Measurements from ENCODE around the gene WT1.

Gene WT1

DNA sequence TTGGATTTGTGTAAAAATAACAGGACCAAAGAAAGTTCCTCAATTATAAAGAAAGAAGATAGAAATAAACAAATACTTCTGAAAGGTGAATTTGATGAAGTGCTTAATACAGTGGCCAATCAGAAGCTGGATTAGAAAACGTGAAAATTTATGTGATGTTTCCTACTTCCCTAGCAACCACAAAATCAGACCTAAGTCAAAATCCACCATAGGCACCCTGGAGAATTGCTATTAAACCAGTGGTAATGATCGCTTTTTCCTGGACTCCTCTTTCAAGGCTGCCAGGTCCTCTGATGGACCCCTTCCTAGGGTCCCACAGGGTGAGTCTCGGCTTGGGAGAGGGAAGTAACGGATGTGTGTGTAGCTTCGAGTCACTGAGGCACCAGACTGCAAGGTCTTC lies 9.6 kb downstream of the WT1 start:
- in situ Hi-C loops (cut with MboI; ENCODE audit: low sequenced_read_pairs) = no loop called here

DNA sequence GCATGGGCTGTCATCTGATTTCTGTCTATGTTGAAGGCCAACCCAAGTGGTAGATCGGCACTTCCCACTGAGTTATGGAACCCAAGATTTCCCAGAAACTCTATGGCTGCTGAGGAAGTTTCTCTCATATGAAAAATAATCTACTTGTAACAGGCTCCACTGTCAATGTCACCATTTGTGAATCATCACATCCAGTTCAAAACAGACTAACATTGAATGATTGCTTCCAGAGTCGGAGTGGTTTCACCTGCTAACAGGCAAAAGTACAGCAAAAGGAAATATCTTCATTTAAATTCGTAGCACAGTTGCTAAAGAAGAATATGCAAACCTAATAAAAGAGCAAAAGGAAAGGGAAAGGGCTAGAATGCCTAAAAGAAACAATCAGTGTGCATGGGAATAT lies 12.8 kb downstream of the WT1 start:
- in situ Hi-C loops (cut with MboI; ENCODE audit: low sequenced_read_pairs) = no loop called here

DNA sequence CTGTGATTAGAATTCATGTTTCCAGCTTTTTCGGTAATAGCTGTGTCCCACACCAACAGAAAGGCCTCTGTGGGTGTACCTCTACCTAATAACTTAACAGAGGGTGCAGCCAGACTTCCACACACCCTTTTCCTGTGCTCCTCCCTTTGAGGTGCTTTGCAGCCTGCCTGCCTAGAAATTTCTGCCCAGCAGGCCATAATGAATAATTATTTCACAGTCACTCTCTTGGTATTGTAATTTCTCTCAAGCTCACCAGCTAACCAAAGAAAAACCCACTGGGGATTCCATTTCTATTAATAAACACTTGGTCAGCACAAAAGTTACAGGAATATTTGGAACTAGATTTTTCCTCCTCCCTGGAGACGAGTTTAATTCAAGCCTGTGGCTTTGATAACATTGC lies 13.3 kb downstream of the WT1 start:
- in situ Hi-C loops (cut with MboI; ENCODE audit: low sequenced_read_pairs) = no loop called here

DNA sequence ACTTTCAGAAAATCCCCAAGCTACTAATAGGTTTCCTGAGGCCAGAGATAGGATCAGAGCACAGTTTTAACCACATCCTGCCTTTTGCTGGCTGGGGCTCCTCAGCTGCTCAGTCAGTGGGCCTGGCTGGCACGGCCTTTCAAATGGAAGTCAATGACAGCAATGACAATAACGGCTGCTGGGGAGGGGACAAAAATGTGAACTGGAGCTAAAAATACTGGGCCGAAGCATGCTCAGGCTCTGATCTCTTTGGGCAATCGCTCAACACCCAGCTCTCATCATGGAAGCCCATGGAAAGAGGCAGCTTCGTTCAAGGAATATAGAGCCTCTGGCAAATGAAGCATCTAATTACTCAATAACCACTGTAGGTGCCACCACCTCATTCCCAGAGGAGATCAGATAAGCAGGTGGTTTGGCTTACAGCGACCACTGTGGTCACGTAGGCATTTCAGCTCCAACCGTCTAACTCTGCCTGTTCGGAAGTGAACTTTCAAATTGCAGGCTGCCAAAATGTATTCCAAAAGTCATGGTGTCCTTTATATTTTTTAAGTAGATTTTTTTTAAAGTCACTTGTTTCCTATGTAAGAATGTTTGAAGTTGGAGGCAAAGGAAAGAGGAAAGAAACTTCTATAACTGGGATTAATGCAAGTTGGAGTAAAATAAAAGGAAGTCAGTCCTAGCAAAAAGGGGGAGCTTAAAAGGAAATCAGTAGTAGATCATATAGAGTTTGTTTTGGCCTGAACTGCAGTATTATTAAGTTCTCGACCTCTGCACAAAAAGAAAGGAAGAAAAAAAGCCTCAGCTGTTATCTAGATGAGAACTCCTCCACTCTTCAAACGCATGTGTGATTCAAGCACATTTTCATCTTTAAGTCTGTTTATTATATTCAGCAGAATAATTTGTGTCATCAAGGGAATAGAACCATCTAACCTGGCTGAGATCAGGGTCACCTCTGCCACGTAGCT lies 14.1 kb downstream of the WT1 start:
- in situ Hi-C loops (cut with MboI; ENCODE audit: low sequenced_read_pairs) = no loop called here

DNA sequence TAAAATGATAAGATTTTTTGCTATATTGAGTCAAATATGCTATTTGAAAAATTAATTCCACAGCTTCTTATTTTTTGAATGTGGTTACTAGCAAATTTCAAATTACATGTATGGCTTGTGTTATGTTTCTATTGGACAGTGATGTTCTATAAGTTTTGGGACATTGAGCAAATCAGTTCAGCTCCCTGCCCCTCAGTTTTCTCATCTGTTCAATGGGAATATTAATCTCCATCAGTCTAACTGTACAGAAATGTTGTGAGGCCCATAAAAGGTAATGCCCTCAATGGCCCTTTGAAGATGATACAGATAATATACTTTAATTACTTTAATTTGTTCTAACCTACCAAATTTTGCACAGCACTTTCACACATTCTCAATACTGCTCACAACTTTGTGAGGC lies 15.2 kb downstream of the WT1 start:
- in situ Hi-C loops (cut with MboI; ENCODE audit: low sequenced_read_pairs) = no loop called here

DNA sequence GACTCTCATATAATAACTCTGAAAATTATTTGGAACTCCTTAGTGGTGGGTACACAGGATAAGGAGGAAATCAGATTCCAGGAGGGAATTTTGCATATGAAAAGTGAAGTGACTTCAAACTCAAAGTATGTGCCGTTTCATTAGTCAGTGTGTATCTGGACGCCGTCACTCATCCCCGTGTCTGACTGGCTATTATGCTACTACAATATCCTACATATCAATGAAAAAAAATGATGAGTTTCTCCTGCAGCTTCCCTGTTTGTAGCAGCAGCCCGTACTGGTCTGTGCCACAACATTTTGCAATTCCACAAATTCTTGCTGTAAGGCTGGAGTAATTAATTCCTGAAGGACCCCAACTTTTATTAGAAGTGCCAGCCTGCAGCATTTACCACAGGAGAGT lies 16.5 kb downstream of the WT1 start:
- in situ Hi-C loops (cut with MboI; ENCODE audit: low sequenced_read_pairs) = no loop called here

DNA sequence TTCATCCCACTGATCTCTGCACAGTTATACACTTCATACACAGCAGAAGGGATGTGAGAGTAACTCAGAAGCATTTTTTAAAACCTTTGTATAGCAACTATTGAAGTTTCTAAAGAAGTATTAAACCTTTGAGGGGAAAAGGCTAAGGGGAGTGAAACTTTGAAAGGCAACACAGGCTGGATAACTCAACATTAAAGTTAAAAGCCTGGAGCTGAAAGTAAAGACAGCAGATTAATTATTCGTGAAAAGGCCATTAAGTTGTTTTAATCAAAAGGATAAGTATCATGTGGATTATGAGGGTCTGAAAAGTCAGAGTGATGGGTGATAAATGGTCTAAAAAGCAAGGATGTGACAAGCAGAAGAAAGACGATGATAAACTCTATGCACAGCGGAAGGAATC lies 17.5 kb downstream of the WT1 start:
- in situ Hi-C loops (cut with MboI; ENCODE audit: low sequenced_read_pairs) = no loop called here

DNA sequence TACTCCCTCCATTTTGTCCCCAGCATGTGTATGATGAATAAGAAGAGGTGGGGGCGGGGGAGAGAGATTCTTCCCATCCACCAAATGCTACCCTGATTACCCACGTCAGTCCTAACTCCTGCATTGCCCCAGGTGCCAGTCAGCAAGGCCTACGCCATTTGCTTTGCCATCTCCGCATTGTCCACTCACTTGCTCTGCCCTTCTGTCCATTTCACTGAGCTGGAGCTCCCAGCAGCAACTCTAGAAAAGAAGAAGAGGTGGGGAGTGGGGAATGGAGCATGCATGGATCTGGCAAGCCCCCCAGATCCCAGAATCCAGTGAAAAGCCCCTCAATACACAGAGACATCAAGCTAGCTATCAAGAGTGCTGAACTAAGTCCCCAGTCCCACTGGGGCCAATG lies 19.0 kb downstream of the WT1 start:
- in situ Hi-C loops (cut with MboI; ENCODE audit: low sequenced_read_pairs) = no loop called here

DNA sequence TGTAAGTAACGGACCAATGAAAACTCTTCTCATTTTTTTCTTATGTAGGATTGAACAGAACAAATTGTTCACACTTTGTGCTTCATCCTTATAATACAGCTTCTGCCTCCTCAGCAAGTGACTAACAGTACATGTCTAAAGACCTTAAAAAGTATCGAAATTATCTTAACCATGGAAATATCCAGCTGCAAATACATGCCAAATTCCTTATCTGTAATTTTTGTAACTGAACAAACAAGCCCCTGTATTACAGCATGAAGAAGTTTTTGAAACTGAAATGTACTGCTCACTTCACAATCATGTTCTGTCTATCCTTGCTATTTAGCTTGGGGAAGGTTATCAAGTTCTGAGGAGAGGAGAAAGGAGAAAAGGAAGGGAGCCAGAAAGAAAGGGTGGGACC lies 20.4 kb downstream of the WT1 start:
- in situ Hi-C loops (cut with MboI; ENCODE audit: low sequenced_read_pairs) = no loop called here

DNA sequence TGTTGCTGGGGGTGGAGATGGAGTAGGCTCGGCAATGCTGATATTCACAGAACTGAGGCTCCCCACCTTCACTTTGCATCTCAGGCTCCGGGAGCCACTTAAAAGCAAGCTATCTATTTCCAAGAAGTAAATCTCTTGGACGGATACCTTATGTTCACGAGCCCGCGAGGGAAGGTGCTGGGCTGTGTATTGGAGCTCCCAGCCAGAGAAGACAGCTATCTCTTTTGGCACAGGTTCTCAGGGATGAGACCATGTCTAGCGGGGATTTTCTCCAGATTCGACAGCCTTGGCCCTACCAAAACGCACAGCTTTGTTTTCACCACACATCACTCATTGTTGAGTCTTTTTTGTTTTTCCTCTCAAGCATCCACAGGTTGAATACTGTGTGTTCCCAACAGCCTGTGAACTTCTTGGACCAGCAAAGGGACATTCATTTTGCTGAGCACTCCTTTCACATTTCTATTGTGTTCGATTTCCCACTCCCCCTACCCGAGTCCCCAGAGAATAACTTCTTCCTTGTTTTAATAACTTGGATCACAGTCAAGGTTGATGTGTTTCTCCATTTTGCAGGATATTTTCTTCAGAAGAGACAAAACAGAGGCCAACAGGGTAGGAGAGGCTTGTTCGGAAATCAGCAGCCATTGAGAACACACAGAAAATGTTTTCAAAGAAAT lies 23.3 kb downstream of the WT1 start:
- in situ Hi-C loops (cut with MboI; ENCODE audit: low sequenced_read_pairs) = no loop called here

DNA sequence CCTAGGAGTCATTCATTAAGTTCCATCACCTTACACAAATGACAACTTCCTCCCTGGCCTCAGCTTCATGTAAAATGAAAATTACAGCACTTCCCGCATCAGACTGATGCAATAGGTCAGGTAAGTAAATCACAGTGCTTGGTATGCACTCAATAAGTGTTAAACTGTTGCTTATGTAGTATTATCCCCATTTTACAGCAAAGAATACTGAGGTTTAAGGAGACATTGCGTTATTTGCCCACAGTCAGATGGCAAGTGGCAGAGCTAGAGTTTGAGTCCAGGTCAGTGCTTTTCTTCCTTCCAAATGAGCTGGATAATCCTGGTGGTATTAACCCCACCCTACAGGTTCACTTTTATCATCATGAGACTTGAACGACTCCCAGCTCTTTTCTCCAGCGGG lies 29.7 kb downstream of the WT1 start:
- in situ Hi-C loops (cut with MboI; ENCODE audit: low sequenced_read_pairs) = no loop called here

DNA sequence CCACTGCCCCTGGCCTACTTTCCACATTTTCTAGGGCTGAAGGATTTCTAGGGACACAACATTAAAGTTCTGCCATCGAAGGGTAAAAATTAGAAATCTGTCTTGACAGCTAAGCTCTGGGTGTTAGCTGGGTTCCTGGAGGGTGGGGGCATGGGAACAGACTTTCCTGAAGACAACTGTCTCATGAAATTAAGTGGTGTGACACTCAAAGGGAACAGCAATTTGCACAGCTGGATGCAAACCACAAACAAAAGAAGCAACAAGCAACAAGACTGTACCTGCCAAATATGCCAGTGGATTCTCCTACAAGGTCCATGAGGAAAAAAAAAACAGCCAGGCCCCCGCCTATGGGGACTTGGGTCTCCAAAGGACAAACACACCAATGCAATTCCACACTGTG lies 32.5 kb downstream of the WT1 start:
- in situ Hi-C loops (cut with MboI; ENCODE audit: low sequenced_read_pairs) = no loop called here

DNA sequence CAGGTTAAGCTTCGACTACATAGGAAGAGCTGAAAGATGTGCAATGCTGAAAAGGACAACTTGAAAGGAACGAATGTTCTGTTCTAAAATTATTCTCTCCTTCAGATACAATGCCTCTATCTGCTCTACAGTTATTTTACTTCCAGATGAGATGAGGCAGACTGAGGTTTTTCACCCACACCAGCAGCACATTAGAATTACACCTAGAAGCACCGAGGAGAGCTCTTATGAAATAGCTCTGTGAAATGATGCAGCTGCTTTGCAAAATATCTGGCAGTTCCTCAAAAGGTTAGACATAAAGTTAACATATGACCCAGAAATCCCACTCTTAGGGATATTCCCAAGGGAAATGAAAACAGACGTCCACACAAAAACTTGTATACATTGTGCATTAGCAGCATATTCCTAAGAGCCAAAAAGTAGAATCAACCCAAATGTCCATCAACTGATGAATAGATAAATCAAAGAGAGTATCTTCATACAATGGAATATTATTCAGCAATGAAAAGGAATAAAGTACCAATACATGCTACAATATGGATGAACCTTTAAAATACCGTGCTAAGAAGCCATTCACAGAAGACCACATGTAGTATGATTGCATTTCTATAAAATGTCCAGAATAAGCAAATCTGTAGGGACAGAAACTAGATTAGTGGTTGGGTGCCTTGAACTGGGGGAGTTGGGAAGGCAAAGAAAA lies 34.5 kb downstream of the WT1 start:
- in situ Hi-C loops (cut with MboI; ENCODE audit: low sequenced_read_pairs) = no loop called here

DNA sequence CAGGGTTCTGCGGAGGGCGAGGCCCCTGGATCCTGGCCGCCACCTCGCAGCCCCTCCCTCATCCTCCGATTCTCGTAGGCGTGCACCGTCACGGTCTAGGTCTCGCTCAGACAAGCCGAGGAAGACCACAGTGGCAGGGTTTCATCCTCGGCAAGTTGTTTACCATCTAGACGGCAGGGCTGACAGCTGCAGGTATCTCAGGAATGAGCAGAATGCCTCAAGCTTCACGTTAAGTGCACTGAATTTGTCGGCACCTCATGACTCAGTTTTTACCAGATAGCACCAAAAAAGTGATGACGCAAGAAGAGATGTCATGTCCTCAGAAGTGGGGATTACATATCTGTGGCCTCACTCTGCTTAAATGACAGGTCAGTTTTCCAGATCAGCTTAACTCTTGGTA lies 35.1 kb downstream of the WT1 start:
- in situ Hi-C loops (cut with MboI; ENCODE audit: low sequenced_read_pairs) = no loop called here

DNA sequence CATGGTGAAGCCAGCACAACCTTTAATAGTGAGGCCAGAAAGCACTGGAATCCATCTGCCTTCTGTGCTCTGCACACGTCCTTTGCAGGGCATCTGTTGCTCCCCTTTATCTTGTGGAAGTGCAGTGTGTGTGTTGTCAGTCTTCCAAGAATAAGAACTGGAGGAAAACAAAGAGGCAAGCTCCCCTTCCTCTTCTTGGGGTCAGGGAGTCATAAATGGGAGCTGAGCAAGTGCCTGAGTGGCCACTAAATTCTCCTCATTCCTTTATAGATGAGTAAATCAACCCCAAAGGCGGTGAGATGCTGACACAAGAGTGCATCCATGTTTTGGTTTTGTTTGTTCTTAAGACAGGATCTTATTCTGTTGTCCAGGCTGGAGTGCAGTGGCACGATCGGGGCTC lies 38.3 kb downstream of the WT1 start:
- in situ Hi-C loops (cut with MboI; ENCODE audit: low sequenced_read_pairs) = no loop called here

DNA sequence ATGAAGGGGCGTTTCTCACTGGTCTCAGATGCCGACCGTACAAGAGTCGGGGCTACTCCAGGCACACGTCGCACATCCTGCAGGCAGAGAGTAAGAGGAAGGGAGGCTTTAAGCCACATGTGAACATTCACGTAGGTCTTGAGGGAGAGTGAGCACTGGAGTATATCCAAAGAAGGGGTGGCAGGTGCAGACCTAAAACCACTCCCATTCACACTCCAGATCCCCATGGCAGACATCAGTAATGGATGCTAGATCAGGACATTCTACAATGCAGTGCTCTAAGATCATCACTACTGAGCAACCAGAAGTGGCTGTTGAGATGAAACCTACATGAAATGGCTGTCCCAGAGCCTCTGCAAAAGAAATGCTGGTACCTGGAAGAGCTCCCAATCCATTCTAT lies 39.0 kb downstream of the WT1 start:
- in situ Hi-C loops (cut with MboI; ENCODE audit: low sequenced_read_pairs) = no loop called here

DNA sequence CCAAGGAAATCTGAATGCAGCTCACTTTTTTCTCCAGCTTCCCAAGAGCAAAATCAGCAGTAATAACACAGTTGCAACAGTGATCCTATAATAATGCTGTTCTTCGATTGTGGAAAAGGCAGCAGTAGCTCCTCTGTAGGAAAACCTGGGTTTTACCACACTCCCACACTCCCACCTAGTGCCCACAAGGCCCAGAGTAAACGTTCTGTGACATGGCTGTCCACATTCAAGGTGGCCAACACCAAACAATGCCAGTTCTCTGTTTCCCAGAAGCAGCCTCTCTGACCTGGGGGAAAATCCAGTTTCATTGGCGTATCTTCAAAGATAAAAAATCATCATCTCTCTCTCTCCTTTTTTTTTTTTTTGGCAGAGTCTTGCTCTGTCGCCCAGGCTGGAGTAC lies 40.2 kb downstream of the WT1 start:
- in situ Hi-C loops (cut with MboI; ENCODE audit: low sequenced_read_pairs) = no loop called here

DNA sequence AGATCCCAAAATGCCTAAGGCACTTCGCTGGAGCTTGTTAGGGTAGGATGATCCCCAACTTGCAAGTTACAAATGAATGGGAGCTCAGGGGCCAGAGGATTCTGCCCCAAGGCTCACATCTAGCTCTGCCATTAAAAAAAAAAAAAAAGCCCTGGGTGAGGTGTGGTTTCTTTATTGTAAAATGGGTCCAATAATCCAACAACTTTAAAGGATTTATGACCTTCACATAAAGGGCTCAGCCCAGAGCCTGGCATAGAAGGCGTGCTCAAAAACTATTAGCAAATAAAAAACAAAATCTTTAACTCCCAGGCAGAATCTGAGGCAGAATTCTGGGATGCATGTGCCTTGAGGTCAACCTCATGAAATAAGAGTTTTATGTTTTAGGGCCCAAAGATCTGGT lies 42.5 kb downstream of the WT1 start:
- in situ Hi-C loops (cut with MboI; ENCODE audit: low sequenced_read_pairs) = no loop called here

DNA sequence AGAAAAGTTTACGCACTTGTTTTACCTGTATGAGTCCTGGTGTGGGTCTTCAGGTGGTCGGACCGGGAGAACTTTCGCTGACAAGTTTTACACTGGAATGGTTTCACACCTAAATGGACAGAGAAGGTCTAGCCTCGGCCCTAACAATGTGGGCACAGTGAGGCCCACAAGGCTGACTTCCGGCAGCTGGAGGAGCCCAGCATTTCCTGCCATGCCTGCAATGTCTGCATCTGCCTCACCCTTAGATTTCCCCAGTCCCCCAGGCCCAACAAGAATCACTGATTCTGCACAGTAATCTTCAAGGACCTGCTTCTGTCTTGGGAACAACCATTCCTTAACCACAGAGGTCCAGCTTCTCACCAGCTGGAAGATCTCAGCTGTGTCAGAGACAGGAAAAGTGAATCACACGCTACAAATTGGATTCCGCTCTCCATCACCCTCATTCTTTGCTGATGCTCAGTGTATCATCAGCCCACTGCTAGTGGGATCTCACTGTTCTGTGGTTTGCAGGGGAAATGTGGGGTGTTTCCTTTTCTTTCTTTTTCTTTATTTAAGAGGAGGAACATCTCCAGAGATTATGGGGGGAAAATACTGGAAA lies 43.3 kb downstream of the WT1 start:
- in situ Hi-C loops (cut with MboI; ENCODE audit: low sequenced_read_pairs) = no loop called here

DNA sequence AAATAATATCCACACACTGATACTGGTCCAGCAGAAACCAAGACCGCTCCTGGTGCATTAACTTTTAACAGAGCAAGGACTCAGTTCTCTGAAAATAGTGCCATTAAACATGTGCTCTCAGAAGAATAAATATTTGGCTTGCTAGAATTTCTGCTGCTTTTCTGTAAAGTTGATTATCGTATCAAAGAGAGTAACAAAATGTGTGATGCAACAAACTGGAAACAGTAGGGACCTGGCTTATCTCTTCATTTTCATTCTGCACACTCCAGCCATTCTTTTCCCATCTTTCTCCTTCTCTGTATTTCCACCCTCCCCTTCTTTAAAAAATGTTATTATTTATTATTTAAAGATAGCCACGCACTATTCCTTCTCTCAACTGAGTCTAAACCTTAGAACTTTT lies 43.9 kb downstream of the WT1 start:
- in situ Hi-C loops (cut with MboI; ENCODE audit: low sequenced_read_pairs) = no loop called here

DNA sequence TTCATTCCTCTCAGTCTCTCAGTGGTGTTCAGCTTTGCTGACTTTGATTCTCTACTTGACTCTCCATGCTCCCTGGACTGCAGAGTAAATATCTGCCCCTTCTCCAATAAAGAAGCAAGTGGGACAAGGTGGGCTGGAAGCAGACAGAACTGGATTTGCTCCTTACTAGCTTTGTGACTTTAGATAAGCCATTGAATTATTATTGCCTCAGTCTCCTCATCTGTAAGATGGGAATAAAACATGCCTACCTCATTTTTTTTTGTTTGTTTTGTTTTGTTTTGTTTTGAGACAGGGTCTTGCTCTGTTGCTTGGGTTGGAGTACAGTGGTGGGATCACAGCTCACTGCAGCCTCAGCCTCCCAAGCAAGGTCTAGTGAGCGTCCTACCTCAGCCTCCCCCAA lies 44.6 kb downstream of the WT1 start:
- in situ Hi-C loops (cut with MboI; ENCODE audit: low sequenced_read_pairs) = no loop called here
